NCI-H526 treated with DMSO at 0.1 percent for 48 hours (cell line): ENCODE measurements around the gene DPP10.

Experiments
- DNase-seq: peaks from one replicate; lab custom pipeline; 2025; lab: John Stamatoyannopoulos, UW

DPP10 gene

DNA sequence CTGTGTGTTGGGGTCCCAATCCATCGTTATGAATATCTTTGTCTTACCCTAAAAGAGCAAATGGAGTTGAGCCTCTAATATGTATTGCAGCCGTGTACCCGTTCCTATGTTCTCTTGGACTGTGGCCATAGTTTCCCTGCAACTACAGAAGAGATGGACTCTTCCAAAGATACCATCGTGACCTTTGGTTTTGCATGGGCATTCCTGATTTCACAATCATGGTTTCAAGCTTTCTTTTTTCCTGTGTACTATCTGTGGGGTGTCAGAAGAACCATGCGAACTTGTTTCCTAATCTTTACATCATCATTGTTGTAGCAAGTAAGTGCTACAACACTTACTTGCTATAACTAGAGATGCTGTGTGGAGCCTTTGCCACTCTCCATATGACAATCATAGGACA, 1295.7 kb downstream of the DPP10 start:
- DNase-seq = no peak

DNA sequence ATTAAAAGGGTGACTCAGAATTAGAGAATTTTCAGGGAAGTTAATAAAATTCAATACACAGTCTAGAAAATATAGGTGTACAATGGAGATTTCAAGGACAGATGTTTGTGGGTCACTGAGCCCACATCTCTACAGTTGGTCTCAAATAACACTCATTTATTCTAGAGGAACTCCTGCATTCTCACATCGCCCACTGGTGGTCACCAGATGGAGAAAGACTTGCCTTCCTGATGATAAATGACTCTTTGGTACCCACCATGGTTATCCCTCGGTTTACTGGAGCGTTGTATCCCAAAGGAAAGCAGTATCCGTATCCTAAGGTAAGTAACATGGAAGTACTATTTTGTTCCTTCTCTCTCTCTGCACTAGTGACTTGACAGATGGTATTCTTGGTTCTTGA, 1297.1 kb downstream of the DPP10 start:
- DNase-seq = no peak

DNA sequence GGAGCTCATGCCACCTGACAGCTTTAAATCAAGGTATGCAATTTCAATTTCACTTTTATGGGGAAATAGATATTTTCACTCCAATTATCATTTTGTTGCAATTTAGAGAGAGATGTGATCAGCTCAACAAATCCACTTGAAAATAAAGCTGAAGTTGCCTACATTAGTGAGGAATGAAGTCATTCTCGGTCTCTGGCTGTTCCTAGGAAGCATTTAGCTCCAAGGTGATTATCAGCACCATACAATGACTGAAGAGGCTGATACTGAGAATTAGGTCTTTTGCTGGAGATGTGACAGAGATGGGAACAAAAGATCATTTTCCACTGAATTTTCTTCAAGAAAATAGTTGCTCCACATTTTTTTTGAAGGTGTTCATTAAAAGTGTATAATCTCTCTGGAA, 1303.7 kb downstream of the DPP10 start:
- DNase-seq = no peak

DNA sequence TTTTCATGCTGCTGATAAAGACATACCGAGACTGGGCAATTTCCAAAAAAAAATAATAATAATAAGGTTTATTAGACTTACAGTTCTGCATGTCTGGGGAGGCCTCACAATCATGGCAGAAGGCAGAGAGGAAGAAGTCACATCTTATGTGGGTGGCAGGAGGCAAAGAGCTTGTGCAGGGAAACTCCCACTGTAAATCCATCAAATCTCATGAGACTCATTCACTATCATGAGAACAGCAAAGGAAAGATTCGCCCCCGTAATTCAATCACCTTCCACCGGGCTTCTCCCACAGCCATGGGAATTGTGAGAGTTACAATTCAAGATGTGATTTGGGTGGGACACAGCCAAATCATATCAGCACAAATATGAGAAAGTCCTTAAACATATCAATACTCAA, 1314.8 kb downstream of the DPP10 start:
- no peak for DNase-seq

DNA sequence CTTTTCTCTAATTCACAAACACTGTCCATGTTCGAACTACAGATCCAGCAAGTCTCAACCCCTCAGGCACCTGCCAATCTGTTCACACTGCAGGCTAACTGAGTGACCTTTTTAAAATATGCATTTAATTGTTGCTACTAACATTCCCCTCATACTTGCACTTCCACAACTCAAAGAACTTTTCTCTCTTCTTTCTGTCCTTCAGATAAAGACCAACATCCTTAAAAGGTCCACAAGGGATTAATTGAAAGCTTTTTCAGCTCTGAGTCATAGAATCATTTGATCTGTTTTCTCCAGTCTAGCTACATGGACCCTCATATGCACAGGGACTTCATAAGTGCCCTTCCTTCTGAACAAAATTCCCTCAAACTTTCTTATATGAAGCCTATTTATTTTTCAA, 1321.2 kb downstream of the DPP10 start:
- DNase-seq = no peak

DNA sequence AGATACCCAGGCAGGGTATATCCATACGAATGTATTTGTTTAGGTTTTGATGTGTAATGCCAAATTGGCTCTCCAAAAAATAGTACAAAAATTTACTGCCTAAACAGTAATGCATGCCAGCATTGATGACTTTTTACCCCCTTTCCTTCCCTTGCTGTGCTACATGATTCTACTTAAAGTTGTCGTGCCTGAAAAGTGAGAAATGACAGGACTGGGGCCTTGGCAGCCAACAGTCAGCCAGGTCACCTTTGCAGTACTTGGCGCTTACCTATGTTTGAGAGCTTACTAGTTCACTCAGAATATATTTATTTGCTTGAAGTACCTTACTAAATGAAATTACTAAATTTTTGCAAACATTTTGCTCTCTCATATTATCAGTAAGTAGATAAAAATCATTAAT, 1329.1 kb downstream of the DPP10 start:
- no peak for DNase-seq

DNA sequence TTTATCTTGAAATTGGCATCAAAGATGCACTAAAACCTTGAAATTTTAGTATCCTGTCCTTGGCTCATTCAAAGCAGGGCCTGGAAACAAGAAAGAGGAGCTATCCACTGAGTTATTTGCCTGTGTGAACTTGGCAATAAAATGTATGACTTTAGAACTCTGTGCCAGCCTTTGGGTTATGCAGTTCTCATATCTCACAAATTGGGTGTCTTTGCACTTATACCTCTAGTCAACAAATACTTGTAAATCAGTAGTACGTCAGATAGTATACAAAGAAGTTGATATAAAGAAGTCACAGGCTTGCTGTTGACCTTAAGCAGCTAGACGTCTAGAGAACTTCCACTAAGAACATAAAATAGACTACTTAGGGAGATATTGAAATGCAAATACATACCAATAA, 1331.9 kb downstream of the DPP10 start:
- no peak for DNase-seq

DNA sequence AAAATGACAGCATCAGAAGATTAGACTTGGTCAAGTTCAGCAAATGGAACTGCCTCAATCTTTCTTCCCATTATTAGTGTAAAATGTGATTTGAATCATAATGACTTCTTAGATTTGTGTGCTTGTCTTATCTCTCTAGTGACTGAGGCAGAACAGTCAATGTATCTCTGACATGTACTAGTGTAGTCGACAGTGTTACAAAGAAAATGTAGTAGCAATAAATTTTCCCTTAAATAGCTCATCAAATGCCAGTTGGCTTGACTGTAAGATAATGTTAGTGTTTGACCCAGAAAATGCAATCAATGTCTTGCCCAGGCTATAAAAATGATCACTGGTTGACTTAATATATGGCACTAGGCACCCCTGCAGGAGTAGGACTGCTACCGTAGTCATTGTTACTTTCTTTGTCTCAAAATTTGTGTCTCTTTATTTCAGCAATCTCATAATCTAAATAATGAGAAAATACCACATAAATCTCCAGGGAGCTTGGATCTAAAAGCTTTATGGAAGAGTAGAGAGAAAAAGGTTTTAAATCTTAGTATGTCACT, 1336.7 kb downstream of the DPP10 start:
- no peak for DNase-seq

DNA sequence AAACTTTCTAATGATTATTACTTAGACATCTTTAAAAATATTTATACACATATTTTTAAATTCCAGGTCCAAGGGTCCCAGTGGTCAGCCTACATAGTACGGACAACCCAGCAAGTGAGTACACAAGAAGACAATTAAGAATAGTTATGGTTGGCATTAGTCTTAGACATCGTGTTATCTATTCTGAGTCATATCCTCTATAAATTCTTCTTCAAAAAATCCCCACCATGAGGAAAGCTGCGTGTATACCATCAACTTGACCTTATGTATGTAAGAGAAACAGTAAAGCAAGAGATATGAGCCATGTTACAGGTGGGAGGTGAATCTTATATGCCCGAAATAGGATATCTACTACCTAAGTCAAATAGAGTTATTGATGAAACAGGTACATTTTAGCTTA, 1339.8 kb downstream of the DPP10 start:
- DNase-seq = no peak

DNA sequence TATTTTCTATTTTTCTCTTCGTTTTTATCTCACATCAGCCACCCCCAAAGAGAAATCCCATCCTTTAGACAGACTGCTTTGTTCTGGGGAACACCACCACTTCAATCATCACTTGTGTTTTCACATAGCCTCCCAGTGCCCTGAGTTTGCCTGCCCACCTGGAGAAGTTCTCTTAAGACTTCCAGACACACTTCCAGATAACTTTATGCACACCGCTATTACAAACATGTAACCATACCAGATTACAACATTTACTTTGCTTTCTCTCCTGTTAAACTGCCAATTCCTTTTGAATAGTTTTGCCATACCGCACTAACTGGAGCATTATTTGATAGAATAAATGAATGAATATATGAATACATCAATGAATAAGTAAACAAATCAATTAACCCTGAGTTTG, 1353.6 kb downstream of the DPP10 start:
- no peak for DNase-seq

DNA sequence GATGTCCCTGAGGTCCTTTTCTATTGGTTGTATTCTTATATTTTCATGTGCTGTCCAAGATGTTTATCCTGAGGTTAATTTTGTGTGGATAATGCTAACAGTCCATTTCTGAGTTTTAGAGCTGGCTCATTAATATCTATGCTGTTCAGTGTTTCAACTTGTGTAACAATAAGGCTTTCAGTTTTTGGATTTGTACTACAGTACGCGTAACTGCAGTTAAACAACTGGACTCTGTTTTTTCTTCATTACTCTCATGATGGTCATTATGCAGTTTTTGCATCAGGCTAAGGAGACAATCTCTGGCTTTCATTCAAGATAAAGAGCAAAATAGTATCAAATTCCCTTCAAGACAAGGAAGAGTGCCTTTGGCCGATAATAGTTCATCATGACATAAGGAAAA, 1364.8 kb downstream of the DPP10 start:
- no peak for DNase-seq

DNA sequence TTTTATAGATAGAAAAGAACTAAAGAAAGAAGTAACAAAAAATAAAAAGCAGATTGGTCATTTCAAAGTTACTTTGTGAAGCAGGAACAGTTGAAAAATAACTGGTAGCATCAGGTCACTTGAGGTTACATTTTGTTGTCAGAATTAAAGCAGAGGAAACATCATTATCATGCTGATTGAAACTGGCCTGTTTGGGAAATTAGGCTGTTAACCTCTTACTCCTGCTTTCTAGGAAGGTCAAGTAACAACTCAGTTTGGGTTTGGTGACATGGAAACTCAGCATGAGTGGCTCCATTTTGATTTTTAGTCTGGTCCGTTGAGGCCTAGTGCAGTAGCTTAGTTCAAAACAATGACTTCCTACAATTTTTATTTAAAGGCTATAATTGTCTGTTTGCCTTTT, 1383.5 kb downstream of the DPP10 start:
- DNase-seq = no peak

DNA sequence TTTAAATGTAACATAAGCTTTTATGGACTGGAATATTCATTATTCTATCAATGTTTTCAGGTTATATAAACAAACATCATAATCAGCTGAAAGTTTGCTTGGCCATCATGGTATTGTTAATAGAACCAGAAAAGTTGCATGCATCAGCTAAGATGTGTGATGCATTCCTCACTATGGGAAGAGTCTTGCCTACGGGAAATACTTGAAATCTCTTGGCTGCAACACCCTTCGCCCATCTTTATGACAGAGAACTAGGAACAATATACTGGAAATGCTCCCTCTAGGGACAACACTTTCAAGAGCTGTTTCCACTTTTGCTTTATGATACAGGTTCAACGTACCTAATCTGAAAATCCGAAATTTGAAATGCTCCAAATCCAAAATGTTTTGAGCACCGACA, 1390.8 kb downstream of the DPP10 start:
- no peak for DNase-seq

DNA sequence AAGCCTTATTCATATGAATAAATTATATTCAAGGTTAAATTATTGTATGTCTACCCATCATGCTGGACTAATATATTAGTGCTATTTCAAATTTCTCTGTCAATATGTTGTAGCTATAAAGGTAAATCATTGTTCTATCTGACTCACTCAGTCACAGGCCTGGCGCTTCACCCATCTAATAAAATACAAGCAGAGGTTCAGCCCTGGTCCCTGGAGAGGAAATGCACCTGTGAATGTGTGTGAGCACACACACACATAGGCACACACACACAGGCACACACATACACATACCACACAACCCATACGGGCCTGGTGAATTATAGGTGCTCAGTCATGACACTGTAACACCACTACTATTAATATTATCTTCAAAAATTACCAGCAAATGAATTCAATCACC, 1396.1 kb downstream of the DPP10 start:
- DNase-seq = no peak

DNA sequence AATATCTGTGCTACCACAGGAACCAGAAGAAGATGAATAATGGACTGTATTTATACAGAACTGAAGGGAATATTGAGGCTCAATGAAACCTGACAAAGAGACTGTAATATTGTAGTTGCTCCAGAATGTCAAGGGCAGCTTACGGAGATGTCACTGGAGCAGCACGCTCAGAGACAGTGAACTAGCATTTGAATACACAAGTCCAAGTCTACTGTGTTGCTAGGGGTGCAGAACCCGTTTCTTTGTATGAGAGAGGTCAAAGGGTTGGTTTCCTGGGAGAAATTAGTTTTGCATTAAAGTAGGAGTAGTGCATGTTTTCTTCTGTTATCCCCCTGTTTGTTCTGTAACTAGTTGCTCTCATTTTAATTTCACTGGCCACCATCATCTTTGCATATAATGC, 1399.9 kb downstream of the DPP10 start:
- DNase-seq = no peak

DNA sequence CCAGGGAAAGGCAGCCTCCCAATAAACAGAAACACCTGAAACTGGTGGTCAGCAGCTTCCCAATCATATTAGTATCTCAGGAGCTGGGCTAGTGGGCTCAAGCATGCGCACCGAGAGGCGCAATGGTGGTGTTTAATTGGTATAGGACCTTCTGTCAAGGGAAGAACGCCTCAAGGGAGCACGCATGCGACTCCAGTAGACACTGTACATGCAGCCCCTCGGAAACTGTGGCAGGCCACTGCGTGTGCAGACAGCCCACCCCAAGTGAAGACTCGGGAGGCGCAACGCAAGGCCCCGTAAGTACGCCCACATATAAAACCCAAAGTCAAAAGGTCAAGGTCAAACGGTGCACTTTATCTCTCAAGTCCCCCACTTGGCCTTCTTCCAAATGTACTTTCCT, 1405.8 kb downstream of the DPP10 start:
- DNase-seq = no peak

DNA sequence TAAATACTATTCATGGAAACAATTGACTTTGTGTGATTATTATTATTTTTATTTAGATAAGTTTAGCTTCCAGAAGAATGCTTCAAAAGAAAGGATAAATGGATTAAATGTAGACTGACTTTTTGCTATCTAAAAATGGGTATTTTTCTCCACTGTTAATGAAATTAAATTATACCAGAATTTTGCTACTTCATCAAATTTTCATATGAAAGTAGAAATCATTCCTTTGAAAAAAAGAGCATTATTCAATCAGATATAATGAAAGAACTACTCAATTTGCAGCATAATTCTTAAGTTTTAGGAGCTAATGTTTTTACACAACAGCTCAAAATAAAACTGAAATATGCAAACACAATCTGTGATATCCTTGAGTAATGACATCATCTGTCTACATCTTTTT, 1424.6 kb downstream of the DPP10 start:
- no peak for DNase-seq

DNA sequence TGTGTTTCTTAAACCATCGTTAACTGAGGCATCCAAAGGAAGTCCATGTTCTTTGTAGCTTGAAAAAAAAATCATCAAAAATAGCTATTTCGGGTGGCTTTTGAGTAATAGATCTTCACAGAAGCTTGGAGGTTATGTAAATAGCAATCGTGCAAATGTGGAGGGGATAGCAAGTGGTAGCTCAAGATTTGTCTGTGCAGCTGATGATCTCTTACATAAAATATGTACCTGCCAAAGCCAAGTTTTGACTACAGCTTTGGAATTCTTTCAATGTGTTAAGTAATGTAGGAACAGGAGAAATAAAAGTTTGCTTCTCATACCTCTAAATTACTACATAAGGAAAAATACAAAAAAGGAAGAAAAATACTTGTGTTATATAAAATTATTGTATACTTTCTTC, 1432.0 kb downstream of the DPP10 start:
- DNase-seq = no peak

DNA sequence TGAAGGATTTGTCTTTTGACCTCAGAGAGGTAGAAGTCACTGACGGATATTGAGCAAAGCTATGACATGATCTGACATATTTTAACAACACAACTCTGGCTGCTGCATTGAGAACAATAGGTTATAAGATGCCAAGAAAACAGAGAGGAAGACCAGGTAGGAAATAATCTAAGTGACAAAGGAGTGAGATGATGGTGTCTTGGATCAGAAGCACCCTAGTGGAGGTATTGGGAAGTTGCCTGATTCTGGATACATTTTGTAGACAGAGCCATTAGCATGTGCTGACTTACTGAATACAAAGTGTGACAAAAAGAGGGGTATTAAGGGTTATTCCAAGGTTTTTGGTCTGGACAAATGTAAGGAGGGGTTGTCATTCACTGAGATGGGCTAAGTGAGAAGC, 1438.1 kb downstream of the DPP10 start:
- DNase-seq = no peak

DNA sequence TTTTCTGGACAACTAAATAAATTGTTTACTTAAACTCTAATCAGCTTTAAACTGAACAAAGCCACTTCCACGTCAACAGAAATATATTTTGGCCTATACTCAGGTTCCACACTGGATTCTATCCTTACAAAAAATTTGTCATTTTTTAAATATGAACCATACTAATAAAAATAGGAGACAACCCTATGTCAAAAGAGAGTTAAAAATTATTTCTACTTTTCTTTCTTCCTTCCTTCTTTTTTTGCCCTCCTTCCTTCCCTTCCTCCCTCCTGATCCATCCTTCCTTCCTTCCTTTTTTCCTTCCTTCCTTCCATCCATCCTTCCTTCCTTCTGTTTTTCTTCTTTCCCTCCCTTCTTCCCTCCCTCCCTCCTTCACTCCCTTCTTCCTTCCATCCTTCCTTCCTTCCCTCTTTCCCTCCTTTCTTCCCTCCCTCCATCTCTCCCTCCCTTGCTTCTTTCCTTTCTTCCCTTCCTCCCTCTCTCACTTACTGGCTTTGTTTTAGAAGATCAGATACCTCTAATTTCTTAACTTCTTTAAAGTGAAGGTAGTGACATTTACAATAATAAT, 1444.9 kb downstream of the DPP10 start:
- DNase-seq = no peak
